ENCODE data around the gene PRR36.
"Not testable (repeated sequence)": the region's sequence is repeated elsewhere in the genome, so short reads cannot be mapped to it uniquely, and the experiment has no call there.

The PRR36 gene

GRCh38 chr19:7899751-7900378 lies 25.7 kb upstream of the PRR36 start:
- no peak for DNase-seq

- DNase-seq = no peak
Observed at GRCh38 chr19:7898967-7899366, 24.8 kb upstream of the PRR36 start.

- DNase-seq = no peak
Observed at GRCh38 chr19:7897292-7897691, 23.1 kb upstream of the PRR36 start.

GRCh38 chr19:7895565-7895964 lies 21.4 kb upstream of the PRR36 start:
- DNase-seq = no peak

- DNase-seq = no peak
Observed at GRCh38 chr19:7894612-7895309, 20.6 kb upstream of the PRR36 start.

- not testable (repeated sequence) for DNase-seq
Observed at GRCh38 chr19:7893362-7894101, 19.3 kb upstream of the PRR36 start.

GRCh38 chr19:7888826-7889217 lies 14.6 kb upstream of the PRR36 start:
- DNase-seq = no peak

GRCh38 chr19:7888145-7888825 lies 14.1 kb upstream of the PRR36 start, which contains the start of gene LRRC8E:
Gene LRRC8E (plus strand): TSS chr19:7888510. CDS start chr19:7895604, 7,094 bp downstream.
- DNase-seq = no peak

GRCh38 chr19:7887408-7888144 lies 13.4 kb upstream of the PRR36 start:
- no peak for DNase-seq

GRCh38 chr19:7885818-7886217 lies 11.6 kb upstream of the PRR36 start:
- DNase-seq = no peak

- no peak for DNase-seq
Observed at GRCh38 chr19:7883796-7884570, 9.8 kb upstream of the PRR36 start.

- no peak for DNase-seq
Observed at GRCh38 chr19:7883105-7883504, 8.9 kb upstream of the PRR36 start.

GRCh38 chr19:7881910-7882309 lies 7.7 kb upstream of the PRR36 start:
- no peak for DNase-seq

GRCh38 chr19:7879836-7880235 lies 5.6 kb upstream of the PRR36 start:
- no peak for DNase-seq

- DNase-seq = no peak
Observed at GRCh38 chr19:7879111-7879807, 5.1 kb upstream of the PRR36 start.

GRCh38 chr19:7877249-7877836 lies 3.2 kb upstream of the PRR36 start:
- DNase-seq = no peak

GRCh38 chr19:7874897-7875273 lies 695 bp upstream of the PRR36 start:
- DNase-seq = no peak

GRCh38 chr19:7873304-7874075 lies 700 bp downstream of the PRR36 start:
- no peak for DNase-seq
